Measurements from ENCODE around the gene AGT.

- TF ChIP-seq POLR2A (IDR thresholded peaks at IDR 0.05; ENCODE audit: low read depth, low read length) = no peak
- TF ChIP-seq POLR2AphosphoS5 (IDR thresholded peaks at IDR 0.05; ENCODE audit: low read depth, low read length) = no peak
- no peak for TF ChIP-seq TAF1 (IDR thresholded peaks at IDR 0.05; ENCODE audit: borderline replicate concordance, low read depth, low read length)
Observed at GRCh38 chr1:230730977-230731376, 17.1 kb upstream of the AGT start.

Measured in GM12892 (cell line).